ES-I3 (cell line): ENCODE data around the gene SASH3.
"Not testable (repeated sequence)": the region's sequence is repeated elsewhere in the genome, so short reads cannot be mapped to it uniquely, and the experiment has no call there.

ENCODE experiments used
- H3K36me3 ChIP-seq: 2 replicates; pipeline ENCODE4 v1.6.1; 2013; ENCODE audit warnings: mild to moderate bottlenecking, low read length, control low read depth, moderate library complexity; ENCODE audit not compliant: insufficient read depth
- H3K4me1 ChIP-seq: 2 replicates; pipeline ENCODE4 v1.6.1; 2013; ENCODE audit warnings: mild to moderate bottlenecking, control low read depth, low read length; ENCODE audit not compliant: insufficient read depth
- H3K9ac ChIP-seq: 2 replicates; pipeline ENCODE4 v1.6.1; 2013; ENCODE audit warnings: low read depth, mild to moderate bottlenecking, low read length, moderate library complexity
- H3K9me3 ChIP-seq: 2 replicates; pipeline ENCODE4 v1.6.1; 2013; ENCODE audit warnings: mild to moderate bottlenecking, low read length, moderate library complexity; ENCODE audit not compliant: control insufficient read depth, insufficient read depth

Gene SASH3

DNA sequence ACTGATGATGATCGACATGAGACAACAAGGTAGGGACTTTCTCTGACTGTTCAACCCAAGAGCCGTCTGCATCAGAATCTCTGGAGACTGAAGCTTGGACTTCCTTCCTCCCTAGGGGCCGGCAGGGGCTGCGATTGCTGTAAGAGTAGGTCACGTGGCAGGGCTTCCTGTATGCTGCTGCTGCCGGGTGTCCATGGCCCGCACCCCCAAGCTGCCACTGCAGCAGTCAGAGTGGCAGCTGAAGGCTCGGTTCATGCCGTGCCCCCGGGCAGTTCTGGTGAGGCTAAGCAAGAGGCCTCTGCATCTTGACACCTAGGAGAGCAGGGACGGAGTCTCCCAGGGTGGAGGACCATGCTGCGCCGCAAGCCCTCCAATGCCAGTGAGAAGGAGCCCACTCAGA, at the start of gene SASH3:
Gene SASH3, plus strand, starts transcription at position 203 of the 400 bp plus-strand sequence. Its CDS starts 149 bp downstream, at position 352.
- peaks cover 12% of the 10 kb centered on the region; the same call in 1 of the 2 replicates for H3K4me1 ChIP-seq
- H3K36me3 ChIP-seq = no peaks in the 10 kb centered on the region
- no peak within 1 kb of the TSS for H3K9ac ChIP-seq
- no peaks in the 10 kb centered on the region for H3K9me3 ChIP-seq

DNA sequence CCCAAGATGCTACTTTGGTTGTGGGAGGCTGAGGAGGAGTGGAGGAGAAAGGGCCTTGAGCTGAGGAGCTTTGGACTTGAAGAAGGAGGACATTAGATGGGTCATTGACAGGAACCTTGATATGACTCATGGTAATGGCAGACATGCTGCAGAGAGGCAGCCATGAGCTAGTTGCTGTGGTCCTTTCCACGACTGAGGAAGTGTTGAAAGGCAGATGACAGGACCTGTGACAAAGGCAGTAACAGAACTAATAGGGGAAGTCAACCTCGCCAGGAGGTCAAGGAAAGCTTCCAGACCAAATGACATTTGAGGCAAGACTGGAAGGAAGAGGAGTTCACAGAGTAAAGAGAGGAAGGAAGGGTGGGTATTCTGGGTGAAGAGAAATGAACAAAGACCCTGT, 48.5 kb upstream of the SASH3 start:
- Histone ChIP-seq H3K4me1 (peaks cover 8% of the 10 kb centered on the region), H3K9ac (no peak overlapping the region), H3K36me3 (no peaks in the 10 kb centered on the region), H3K9me3 (no peaks in the 10 kb centered on the region)

DNA sequence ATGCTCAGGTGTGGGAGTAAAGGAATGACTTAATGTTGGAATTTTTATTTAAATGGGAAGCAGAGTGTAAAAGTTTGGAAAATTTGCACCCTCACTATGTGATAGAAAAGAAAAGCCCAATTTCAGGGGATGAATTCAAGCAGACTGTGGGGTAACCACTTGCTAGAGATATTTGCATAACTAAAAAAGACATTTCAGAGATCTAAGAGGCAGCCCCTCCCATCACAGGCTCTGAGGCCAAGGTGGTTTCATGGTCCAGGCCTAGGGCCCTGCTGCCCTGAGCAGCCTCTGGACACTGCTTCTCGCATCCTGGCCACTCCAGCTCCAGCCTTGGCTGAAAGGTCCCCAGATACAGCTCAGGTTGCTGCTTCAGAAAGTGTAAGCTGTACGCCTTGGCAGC, 46.9 kb upstream of the SASH3 start:
- peaks cover 6% of the 10 kb centered on the region for H3K4me1 ChIP-seq
- no peaks in the 10 kb centered on the region for H3K9me3 ChIP-seq
- no peaks in the 10 kb centered on the region for H3K36me3 ChIP-seq
- H3K9ac ChIP-seq = no peak overlapping the region

DNA sequence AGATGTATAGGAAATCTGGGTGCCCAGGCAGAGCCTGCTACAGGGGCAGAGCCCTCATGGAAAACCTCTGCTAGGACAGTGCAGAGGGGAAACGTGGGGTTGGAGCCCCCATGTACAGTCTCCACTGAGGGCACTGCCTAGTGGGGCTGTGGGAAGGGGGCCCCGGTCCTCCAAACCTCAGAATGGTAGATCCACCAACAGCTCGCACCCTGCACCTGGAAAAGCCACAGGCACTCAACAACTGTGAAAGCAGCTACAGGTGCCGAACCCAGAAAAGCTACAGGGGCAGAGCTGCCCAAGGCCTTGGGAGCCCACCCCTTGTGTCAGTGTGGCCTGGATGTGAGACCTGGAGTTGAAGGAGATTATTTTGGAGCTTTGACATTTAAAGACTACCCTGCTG, 46.4 kb upstream of the SASH3 start:
- Histone ChIP-seq H3K9me3 (no peaks in the 10 kb centered on the region), H3K4me1 (peaks cover 9% of the 10 kb centered on the region; the same call in 1 of the 2 replicates), H3K9ac (no peak overlapping the region), H3K36me3 (no peaks in the 10 kb centered on the region)

DNA sequence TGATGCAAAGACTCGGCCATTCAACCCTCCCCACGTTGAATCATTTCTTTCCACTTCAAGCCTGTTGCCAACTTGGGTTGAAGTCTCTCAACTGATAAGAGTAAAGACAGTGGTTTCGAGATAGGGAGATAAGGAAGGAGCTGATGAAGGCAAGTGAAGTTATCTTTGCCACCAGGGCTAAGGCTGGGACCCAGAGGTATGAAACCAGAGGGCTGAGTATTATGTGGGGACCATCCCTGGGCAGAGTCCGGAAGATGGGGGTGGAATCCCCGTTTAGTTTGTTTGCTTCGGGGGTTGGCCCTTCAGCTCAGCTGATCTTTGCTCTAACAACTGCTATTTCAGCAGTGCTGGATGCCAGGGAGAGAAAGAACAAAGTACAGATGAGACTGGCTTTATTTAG, 43.3 kb upstream of the SASH3 start:
- Histone ChIP-seq H3K36me3 (no peaks in the 10 kb centered on the region), H3K4me1 (peaks cover 23% of the 10 kb centered on the region; the same call in 1 of the 2 replicates), H3K9me3 (no peaks in the 10 kb centered on the region), H3K9ac (no peak overlapping the region)

DNA sequence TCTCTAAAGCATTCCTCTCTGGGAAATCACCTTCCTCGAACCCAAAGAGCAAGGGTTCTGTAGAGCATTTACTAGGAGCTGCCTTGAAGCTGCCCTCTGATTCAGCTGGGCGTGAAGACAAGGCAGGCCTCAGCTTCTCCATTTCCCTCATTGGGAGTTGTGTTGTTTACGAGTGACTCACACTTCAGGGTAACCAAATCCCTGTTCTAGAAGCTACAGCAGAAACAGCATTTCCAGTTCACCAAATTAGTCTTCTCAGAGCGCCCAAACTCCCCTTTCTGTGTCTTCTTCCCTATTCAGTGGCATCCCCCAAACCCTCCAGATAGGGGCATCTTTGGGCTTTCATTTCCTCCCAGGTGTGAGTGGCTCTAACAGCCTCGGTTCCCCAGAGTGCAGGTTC, 41.8 kb upstream of the SASH3 start:
- no peak overlapping the region for H3K9ac ChIP-seq
- H3K9me3 ChIP-seq = no peaks in the 10 kb centered on the region
- H3K36me3 ChIP-seq = no peaks in the 10 kb centered on the region
- H3K4me1 ChIP-seq = peaks cover 22% of the 10 kb centered on the region; the same call in 1 of the 2 replicates

DNA sequence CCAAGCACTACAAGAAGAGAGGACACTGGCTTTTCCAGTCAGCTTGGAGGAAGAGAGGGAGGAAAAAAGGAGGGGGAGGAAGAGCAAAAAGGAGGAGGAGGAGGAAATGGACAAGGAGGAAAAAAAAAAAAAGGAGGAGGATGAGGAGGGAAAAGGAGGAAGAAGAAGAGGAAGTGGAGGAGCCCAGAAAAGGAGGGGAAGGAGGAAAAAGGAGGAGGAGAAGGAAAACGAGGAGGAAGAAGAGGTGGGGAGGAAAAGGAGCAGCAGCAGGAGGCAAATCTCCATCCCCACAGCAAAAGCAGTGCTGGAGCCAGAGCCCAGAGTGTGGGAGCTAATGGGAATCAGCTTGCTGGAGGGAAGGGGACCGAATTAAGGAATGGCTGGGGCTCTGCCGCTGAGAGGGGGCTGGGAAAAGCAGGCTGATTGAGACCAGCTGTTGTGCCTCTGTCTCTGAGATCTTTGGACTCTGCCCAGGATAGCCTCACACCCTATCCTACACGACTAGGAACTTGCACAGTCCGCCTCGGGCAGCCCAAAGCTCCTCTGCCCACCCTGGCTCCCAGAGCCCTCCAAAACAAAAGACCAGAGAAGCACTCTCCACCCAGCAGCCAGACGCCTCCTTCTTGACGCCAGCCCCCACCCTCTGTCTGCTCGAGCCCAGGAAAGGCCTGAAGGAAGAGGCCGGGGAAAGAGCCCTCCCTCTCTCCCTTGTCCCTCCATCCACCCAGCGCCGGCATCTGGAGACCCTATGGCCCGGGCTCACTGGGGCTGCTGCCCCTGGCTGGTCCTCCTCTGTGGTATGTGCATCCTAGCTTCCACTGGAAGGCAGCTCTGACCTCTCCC, 41.1 kb upstream of the SASH3 start, which contains the start of gene XPNPEP2:
Gene XPNPEP2, plus strand, starts transcription at position 514 of the 843 bp plus-strand sequence. Its CDS starts 235 bp downstream, at position 749.
- H3K4me1 ChIP-seq = peaks cover 22% of the 10 kb centered on the region; the same call in 1 of the 2 replicates
- no peaks in the 10 kb centered on the region for H3K36me3 ChIP-seq
- H3K9me3 ChIP-seq = no peaks in the 10 kb centered on the region
- no peak within 1 kb of the TSS for H3K9ac ChIP-seq

DNA sequence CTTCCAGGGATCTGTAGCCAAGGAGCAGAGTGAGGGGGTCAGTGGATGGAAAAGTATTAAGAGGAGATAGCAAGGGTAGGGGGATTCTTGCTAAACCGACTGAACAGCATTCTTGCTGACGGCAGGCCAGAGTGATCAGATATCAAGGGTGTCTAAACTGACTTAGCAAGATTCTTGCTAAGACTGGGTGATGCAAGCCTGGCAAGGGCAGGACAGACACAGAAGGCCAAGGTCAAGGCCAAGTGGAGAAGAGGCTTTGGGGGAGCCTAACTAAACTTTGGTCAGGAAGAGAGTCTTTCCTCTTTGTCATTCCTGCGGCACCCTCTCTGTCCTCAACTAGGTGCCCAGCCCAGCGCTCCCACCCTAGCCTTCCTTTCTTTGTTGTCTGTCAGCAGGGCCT, 40.2 kb upstream of the SASH3 start:
- H3K4me1 ChIP-seq = peaks cover 22% of the 10 kb centered on the region; the same call in 1 of the 2 replicates
- no peaks in the 10 kb centered on the region for H3K9me3 ChIP-seq
- H3K9ac ChIP-seq = no peak overlapping the region
- H3K36me3 ChIP-seq = no peaks in the 10 kb centered on the region

DNA sequence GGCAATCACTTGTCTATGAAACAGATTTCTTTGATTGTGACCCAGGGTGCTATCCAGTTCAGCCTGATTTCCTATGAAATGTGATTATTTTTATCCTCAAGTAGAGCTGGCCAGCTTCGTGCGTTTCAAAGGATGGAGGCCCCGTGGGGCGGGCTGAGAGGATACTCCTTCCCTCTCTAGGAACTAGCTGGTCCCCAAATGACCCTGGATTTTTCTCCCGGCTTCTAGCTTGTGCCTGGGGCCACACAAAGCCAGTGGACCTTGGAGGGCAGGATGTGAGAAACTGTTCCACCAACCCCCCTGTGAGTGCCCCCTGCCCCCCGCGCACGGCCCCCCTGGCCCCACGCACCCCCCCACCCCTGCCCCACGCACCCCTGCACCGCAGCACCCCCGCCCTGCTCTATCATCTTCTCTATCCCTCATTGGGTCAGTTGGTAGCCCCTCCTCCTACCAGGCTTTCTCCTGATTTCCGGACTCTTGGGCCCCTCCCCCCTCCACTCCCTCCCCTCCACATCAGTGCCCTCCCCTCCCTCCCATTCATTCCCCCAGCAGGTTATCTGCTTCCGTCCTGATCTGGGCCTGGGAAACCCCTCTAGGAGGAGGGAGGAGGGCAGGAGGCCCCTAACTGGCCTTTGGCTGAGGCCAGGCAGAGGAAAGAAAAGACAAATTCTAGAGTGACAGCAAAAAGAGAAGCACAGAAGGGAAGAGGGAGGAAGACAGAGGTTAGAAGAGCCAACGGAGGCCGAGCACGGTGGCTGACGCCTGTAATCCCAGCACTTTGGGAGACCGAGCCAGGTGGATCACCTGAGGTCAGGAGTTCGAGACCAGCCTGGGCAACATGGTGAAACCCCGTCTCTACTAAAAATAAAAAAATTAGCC, 37.6 kb upstream of the SASH3 start:
- no peaks in the 10 kb centered on the region for H3K36me3 ChIP-seq
- peaks cover 31% of the 10 kb centered on the region; the same call in 1 of the 2 replicates for H3K4me1 ChIP-seq
- H3K9me3 ChIP-seq = no peaks in the 10 kb centered on the region
- no peak overlapping the region for H3K9ac ChIP-seq

DNA sequence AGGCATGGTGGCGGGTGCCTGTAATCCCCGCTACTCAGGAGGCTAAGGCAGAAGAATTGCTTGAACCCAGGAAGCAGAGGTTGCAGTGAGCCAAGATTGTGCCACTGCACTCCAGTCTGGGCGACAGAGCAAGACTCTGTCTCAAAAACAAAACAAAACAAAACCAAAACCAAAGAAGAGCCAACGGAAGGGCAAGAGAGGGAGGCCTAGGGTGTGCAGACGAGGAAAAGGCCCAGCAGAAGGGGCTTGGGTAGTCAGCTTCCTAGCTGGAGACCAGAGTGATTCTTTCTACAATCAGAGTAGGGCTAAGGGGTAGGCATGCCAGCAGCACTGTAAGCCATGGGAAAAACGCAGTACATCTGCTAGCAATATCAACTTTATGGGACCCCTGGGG, 37.0 kb upstream of the SASH3 start:
- H3K9me3 ChIP-seq, H3K36me3 ChIP-seq, H3K9ac ChIP-seq: not testable (repeated sequence)
- H3K4me1 ChIP-seq = peaks cover 37% of the 10 kb centered on the region; the same call in 1 of the 2 replicates

DNA sequence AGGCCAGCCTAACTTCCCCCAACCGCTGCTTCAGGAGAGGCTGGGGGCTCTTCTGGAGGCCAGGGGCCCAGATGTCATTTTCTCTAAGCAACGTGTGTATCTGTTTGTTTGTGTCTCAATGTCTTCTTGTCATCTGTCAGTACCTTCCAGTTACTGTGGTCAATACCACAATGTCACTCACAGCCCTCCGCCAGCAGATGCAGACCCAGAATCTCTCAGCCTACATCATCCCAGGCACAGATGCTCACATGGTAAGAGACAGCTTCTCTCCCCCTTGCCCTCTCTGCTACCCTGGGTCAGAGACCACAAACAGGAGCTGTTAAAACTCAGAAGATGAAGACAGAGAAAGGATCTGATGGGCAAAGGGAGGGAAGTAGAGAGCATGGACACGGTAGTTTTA, 35.9 kb upstream of the SASH3 start:
- no peaks in the 10 kb centered on the region for H3K36me3 ChIP-seq
- no peaks in the 10 kb centered on the region for H3K9me3 ChIP-seq
- H3K9ac ChIP-seq = no peak overlapping the region
- H3K4me1 ChIP-seq = peaks cover 40% of the 10 kb centered on the region

DNA sequence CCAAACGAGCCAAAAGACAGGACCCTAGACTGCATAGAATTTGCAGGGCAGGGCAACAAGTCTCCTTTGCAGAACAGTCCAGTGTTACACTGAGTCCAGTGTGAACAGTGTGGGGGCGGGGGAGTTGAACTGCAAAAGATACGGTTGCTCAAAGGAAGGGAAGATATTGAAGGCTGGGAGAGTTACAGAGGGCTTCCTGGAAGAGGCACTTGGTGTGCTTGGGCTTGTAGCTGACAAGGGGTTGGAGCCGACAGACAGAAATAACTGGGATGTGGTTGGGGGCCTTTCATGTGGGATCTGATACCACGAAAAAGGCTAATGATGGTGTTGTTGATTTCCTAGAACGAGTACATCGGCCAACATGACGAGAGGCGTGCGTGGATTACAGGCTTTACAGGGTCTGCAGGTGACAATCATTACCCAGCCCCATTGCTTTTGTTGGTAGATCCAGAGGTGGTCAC, 34.9 kb upstream of the SASH3 start:
- Histone ChIP-seq H3K4me1 (peaks cover 31% of the 10 kb centered on the region), H3K36me3 (no peaks in the 10 kb centered on the region), H3K9ac (no peak overlapping the region), H3K9me3 (no peaks in the 10 kb centered on the region)

DNA sequence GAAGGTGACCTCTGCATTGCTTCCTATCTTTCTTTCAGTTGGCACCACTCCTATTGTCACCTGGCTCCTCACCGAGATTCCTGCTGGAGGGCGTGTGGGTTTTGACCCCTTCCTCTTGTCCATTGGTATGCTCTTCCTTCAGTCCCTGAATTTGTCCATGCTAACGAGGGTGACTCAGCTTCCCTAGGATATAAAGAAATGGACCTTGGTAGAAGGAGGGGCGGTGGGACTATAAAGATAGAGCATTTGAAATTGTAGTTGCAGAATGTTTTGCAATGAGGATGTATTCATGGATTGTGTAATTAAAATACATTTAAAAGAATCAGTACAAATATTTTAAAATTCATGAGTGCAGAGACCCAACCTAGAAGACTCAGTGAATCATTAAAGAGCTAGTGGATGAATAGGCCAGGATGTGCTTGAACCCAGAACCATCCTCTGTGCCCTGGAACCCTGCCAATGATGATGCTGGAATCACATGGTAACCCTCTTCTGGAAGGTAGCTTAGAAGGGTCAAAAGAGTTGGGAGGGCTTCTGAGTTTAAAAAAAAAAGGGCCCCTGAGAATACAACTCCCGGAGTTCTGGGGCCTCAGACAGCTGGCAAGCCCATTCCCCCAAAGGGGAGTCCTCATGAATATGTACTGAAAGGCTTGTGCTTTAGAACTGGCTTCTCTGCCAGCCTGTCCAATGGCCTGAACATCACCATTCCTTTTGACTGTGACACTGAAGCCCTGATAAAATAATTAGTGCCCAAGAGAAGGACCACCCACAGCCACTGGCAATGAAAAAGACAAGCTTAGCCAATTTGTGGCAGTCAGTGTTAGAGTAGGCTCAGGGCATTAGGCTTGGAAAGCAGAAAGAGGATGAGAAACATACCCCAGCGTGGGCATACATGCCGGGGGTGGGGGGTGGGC, 32.9 kb upstream of the SASH3 start:
- Histone ChIP-seq H3K36me3 (no peaks in the 10 kb centered on the region), H3K9me3 (no peaks in the 10 kb centered on the region), H3K9ac (no peak overlapping the region), H3K4me1 (peaks cover 29% of the 10 kb centered on the region)

DNA sequence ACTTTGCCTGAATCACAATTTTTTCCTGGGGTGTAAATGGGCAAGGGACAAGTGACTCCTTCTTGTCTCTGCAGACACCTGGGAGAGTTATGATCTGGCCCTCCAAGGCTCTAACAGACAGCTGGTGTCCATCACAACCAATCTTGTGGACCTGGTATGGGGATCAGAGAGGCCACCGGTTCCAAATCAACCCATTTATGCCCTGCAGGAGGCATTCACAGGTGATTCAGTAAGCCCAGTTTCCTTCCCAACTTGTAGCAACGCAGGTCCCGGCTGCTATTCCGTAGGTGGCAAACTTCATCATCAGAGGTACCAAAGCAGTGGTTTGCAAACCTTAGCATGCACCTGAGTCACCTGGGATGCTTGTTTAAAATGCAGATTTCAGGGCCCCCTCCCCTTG, 32.2 kb upstream of the SASH3 start:
- H3K9ac ChIP-seq = no peak overlapping the region
- no peaks in the 10 kb centered on the region for H3K9me3 ChIP-seq
- peaks cover 29% of the 10 kb centered on the region for H3K4me1 ChIP-seq
- no peaks in the 10 kb centered on the region for H3K36me3 ChIP-seq
